Measurements from ENCODE around the gene TGIF2. TPM values are rescaled to one million over a fixed set of nuclear protein-coding genes. Genes with fewer than 3 reads are reported as not detected.

The TGIF2 gene
- total RNA-seq, 6 donors from 2014 or later = 9.4 to 20.1 (median 11.9) TPM

DNA sequence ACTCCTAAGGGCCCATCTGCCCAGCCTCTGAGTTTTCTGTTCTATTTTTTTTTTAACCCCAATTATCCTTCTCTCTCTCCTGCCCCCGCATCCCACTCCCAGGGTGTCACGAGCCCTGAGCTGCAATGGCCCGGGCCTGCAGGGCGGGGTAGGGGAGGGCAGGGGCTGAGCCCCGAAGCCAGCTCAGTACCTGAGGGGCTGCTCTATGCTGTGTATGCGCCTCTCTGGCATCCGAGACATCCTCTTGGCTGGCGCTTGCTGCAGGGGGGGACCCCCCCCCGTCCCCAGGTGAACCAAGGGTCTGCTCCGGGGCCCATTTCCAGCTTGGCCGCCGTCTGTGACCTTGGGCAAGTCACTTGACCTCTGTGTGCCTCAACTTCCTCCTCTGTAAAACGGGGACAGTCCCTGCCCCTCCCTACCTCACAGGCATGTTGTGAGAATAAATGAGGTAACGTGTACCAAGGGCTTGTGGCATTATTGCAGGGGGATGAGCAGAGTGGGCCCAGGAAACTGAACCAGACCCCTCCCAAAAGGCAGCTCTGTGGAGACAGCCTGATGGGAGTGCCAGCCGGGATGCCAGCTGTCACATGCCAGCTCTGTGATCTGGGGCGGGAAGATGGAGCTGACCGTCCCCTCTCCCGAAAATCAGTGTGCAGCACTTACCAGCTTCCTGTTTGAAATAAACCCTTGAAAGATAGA lies 45.1 kb upstream of the TGIF2 start:
- Histone ChIP-seq H3K4me1 (peaks cover 0 to 2% (median 0%) of the 10 kb centered on the region in 4 donors), H3K4me3 (no peak overlapping the region), H3K27me3 (no peaks in the 10 kb centered on the region), H3K9me3 (no peaks in the 10 kb centered on the region), H3K27ac (no peak overlapping the region), H3K36me3 (peaks cover 14 to 55% (median 44%) of the 10 kb centered on the region in 4 donors)
- DNase-seq = peak in 1 of 2 donors; percentile 41
- 90% methylated on average over 9 to 18 of the region's 18 CpGs for WGBS, 2 donors
- no peak for ATAC-seq (ENCODE audit: low FRiP score in 2 of 2)
- TF ChIP-seq, protein P1, sequence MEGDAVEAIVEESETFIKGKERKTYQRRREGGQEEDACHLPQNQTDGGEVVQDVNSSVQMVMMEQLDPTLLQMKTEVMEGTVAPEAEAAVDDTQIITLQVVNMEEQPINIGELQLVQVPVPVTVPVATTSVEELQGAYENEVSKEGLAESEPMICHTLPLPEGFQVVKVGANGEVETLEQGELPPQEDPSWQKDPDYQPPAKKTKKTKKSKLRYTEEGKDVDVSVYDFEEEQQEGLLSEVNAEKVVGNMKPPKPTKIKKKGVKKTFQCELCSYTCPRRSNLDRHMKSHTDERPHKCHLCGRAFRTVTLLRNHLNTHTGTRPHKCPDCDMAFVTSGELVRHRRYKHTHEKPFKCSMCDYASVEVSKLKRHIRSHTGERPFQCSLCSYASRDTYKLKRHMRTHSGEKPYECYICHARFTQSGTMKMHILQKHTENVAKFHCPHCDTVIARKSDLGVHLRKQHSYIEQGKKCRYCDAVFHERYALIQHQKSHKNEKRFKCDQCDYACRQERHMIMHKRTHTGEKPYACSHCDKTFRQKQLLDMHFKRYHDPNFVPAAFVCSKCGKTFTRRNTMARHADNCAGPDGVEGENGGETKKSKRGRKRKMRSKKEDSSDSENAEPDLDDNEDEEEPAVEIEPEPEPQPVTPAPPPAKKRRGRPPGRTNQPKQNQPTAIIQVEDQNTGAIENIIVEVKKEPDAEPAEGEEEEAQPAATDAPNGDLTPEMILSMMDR (IDR thresholded peaks at IDR 0.05) = no peak
- TF ChIP-seq EP300 (IDR thresholded peaks at IDR 0.05) = no peak
- no peak for TF ChIP-seq POLR2AphosphoS5 (IDR thresholded peaks at IDR 0.05)
- no peak for TF ChIP-seq POLR2A (IDR thresholded peaks at IDR 0.05)

DNA sequence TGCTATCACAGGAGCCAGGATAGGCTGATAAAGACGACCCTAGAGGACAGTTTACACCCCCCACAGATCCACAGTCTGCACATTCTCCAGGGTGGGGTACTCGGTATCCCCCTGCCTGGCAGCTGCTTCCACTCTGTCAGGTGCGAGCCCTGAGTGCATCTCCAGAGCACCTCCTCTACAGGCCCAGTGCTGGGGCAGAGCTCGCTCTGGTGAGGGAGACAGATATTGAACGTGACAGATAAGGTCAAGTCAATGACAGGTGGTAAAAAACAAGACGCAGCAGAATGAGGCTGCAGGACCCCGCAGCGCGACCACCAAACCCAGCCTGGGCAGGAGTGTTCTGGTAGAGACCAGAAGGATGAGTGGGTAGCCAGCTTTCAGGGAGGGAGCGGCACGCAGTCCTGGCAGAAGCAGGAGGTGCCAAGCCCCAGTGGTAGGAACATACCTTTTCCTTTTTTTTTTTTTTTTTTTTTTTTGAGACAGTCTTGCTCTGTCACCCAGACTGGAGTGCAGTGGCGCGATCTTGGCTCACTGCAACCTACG lies 44.5 kb upstream of the TGIF2 start:
- peaks cover 14 to 49% (median 42%) of the 10 kb centered on the region in 4 donors for H3K36me3 ChIP-seq
- WGBS, 2 donors = 87 to 92% methylated on average over 11 to 14 of the region's 14 CpGs

DNA sequence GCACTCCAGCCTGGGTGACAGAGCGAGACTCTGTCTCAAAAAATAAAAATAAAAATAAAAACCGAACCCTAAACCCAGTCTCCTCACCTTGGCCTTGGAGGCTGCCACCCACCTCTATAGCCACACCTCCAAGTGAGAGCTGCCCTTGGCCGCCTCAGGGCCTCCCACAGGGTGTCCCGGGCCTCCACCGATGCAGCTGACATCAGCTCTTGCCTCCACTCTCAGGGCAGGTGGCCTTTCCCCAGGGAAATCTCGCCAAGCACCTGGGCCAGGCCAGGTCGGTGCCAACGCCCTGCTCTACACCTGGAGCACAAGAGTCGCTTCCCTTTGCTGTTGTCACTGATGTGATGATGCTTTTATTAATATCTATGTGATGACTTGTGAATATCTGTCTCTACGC lies 41.0 kb upstream of the TGIF2 start:
- DNase-seq (no peak), ATAC-seq (ENCODE audit: low FRiP score in 2 of 2) (no peak)
- Histone ChIP-seq H3K36me3 (peaks cover 0 to 16% (median 11%) of the 10 kb centered on the region in 4 donors), H3K27me3 (no peaks in the 10 kb centered on the region), H3K4me3 (no peak overlapping the region), H3K27ac (no peak overlapping the region), H3K9me3 (no peaks in the 10 kb centered on the region), H3K4me1 (no peaks in the 10 kb centered on the region)
- WGBS, 2 donors = 88 to 93% methylated on average over 10 of the region's 10 CpGs
- TF ChIP-seq POLR2AphosphoS5 (IDR thresholded peaks at IDR 0.05) = no peak
- no peak for TF ChIP-seq EP300 (IDR thresholded peaks at IDR 0.05)
- TF ChIP-seq, protein P1 (IDR thresholded peaks at IDR 0.05) = no peak
- TF ChIP-seq POLR2A (IDR thresholded peaks at IDR 0.05) = no peak

More for the DNA sequence above, 44.5 kb upstream of the TGIF2 start:
- H3K4me3 ChIP-seq = no peak overlapping the region
- H3K4me1 ChIP-seq = no peaks in the 10 kb centered on the region
- H3K27me3 ChIP-seq = no peaks in the 10 kb centered on the region
- no peak overlapping the region for H3K27ac ChIP-seq
- DNase-seq (peak in 1 of 2 donors; percentile 50), ATAC-seq (ENCODE audit: low FRiP score in 2 of 2) (no peak)
- H3K9me3 ChIP-seq = no peaks in the 10 kb centered on the region
- TF ChIP-seq, protein P1 (IDR thresholded peaks at IDR 0.05) = no peak
- TF ChIP-seq EP300 (IDR thresholded peaks at IDR 0.05) (no peak), POLR2A (IDR thresholded peaks at IDR 0.05) (no peak), POLR2AphosphoS5 (IDR thresholded peaks at IDR 0.05) (no peak)

DNA sequence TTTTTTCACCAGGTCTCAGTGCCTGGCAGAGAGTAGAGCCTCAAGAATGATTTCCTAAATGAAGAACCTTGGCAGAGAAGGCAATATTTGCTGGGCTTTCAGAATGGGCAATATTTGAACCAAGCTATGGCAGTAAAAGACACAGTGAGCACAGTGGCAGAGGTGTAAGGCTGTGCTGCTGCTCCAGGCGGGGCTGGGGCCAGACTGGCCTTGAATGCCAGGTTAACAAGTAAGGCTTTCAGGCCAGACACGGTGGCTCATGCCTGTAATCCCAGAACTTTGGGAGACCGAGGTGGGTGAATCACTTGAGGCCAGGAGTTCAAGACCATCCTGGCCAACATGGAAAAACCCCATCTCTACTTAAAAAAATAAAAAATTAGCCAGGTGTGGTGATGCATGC lies 40.6 kb upstream of the TGIF2 start:
- no peaks in the 10 kb centered on the region for H3K4me1 ChIP-seq
- TF ChIP-seq POLR2A (IDR thresholded peaks at IDR 0.05) (no peak), EP300 (IDR thresholded peaks at IDR 0.05) (no peak), POLR2AphosphoS5 (IDR thresholded peaks at IDR 0.05) (no peak)
- TF ChIP-seq, protein P1 (IDR thresholded peaks at IDR 0.05) = no peak
- no peak for ATAC-seq (ENCODE audit: low FRiP score in 2 of 2)
- no peaks in the 10 kb centered on the region for H3K27me3 ChIP-seq
- H3K9me3 ChIP-seq = no peaks in the 10 kb centered on the region
- no peak overlapping the region for H3K27ac ChIP-seq
- H3K4me3 ChIP-seq = no peak overlapping the region
- H3K36me3 ChIP-seq = peaks cover 0 to 11% (median 7%) of the 10 kb centered on the region in 4 donors
- 83 to 100% methylated on average over 3 of the region's 3 CpGs for WGBS, 2 donors
- DNase-seq = no peak

Data from upper lobe of left lung (tissue), 6 donors.